Liver (tissue), 9 donors: ENCODE data around the gene MKI67. TPM values are rescaled to one million over a fixed set of nuclear protein-coding genes. Genes with fewer than 3 reads are reported as not detected.

Source experiments
- DNase-seq: peaks from one replicate; pipeline ENCODE4 v3.0.0-alpha.2; 2017; ENCODE audit warnings: low spot score
- H3K27ac ChIP-seq, 2 donors: one replicate each; pipeline ENCODE4 v1.7.0; 2013; ENCODE audit warnings: inconsistent platforms in 2 of 2, low read length in 2 of 2, control low read depth in 1 of 2, low read depth in 1 of 2, mild to moderate bottlenecking in 1 of 2
- H3K27me3 ChIP-seq, 4 donors: one replicate each; pipeline versions ENCODE4 v1.6.1 to v1.7.0; 2013; ENCODE audit warnings: low read length in 3 of 4, inconsistent platforms in 1 of 4, mild to moderate bottlenecking in 1 of 4, moderate library complexity in 1 of 4; ENCODE audit not compliant: control insufficient read depth in 4 of 4, insufficient read depth in 4 of 4
- H3K36me3 ChIP-seq, 4 donors: one replicate each; pipeline versions ENCODE4 v1.6.1 to v1.7.0; 2013; ENCODE audit warnings: low read length in 3 of 4, mild to moderate bottlenecking in 3 of 4, low read depth in 1 of 4, moderate library complexity in 1 of 4; ENCODE audit not compliant: control insufficient read depth in 4 of 4, insufficient read depth in 3 of 4
- H3K4me1 ChIP-seq, 4 donors: one replicate each; pipeline versions ENCODE4 v1.6.1 to v1.7.0; 2013; ENCODE audit warnings: low read length in 3 of 4, mild to moderate bottlenecking in 3 of 4, moderate library complexity in 1 of 4; ENCODE audit not compliant: control insufficient read depth in 4 of 4, insufficient read depth in 4 of 4
- H3K4me3 ChIP-seq, 3 donors: one replicate each; pipeline versions ENCODE4 v1.6.1 to v1.7.0; 2013; ENCODE audit warnings: low read length in 3 of 3, control low read depth in 1 of 3, low read depth in 1 of 3, mild to moderate bottlenecking in 1 of 3
- H3K9ac ChIP-seq, 2 donors: one replicate each; pipeline ENCODE4 v1.7.0; 2013; ENCODE audit warnings: low read length in 2 of 2, mild to moderate bottlenecking in 2 of 2, moderate library complexity in 2 of 2, control low read depth in 1 of 2, low read depth in 1 of 2
- H3K9me3 ChIP-seq, 4 donors: one replicate each; pipeline versions ENCODE4 v1.6.1 to v1.7.0; 2013; ENCODE audit warnings: low read length in 3 of 4; ENCODE audit not compliant: control insufficient read depth in 4 of 4
- CTCF ChIP-seq: fragments of 150-350 bp; IDR thresholded peaks from 2 replicates; pipeline ENCODE4 v1.5.1; 2017; ENCODE audit warnings: improper control_type of control experiment, low read depth, low read length; ENCODE audit not compliant: missing input control
- EGR1 ChIP-seq, 2 donors: IDR thresholded peaks; 2 replicates each; pipeline ENCODE4 v1.6.1; 2016 to 2018; ENCODE audit warnings: antibody characterized with exemption in 2 of 2, low read depth in 2 of 2
- FOXA1 ChIP-seq: IDR thresholded peaks from 2 replicates; pipeline ENCODE4 v1.6.1; 2016; ENCODE audit warnings: antibody characterized with exemption
- FOXA2 ChIP-seq: IDR thresholded peaks from 2 replicates; pipeline ENCODE4 v1.6.1; 2016; ENCODE audit warnings: antibody characterized with exemption
- GABPA ChIP-seq, 2 donors: IDR thresholded peaks in 1 of 2; conservative IDR thresholded peaks in 1 of 2; 2 replicates each; pipeline ENCODE4 v1.6.1; 2016; ENCODE audit warnings: antibody characterized with exemption in 2 of 2, mild to moderate bottlenecking in 1 of 2, moderate library complexity in 1 of 2
- HNF4A ChIP-seq, 2 donors: conservative IDR thresholded peaks; 2 replicates each; pipeline ENCODE4 v1.6.1; 2016; ENCODE audit warnings: antibody characterized with exemption in 2 of 2, mild to moderate bottlenecking in 2 of 2
- HNF4G ChIP-seq: IDR thresholded peaks from 2 replicates; pipeline ENCODE4 v1.6.1; 2016; ENCODE audit warnings: antibody characterized with exemption
- JUND ChIP-seq, 2 donors: IDR thresholded peaks; 2 replicates each; pipeline ENCODE4 v1.6.1; 2016; ENCODE audit warnings: antibody characterized with exemption in 2 of 2
- NR2F2 ChIP-seq: IDR thresholded peaks from 2 replicates; pipeline ENCODE4 v1.6.1; 2016; ENCODE audit warnings: antibody characterized with exemption
- RAD21 ChIP-seq, 2 donors: IDR thresholded peaks; 2 replicates each; pipeline ENCODE4 v1.6.1; 2016; ENCODE audit warnings: antibody characterized with exemption in 2 of 2, mild to moderate bottlenecking in 2 of 2
- RXRA ChIP-seq, 2 donors: IDR thresholded peaks; 2 replicates each; pipeline ENCODE4 v1.6.1; 2017 to 2018; ENCODE audit warnings: antibody characterized with exemption in 2 of 2, mild to moderate bottlenecking in 1 of 2
- SP1 ChIP-seq: IDR thresholded peaks from 2 replicates; pipeline ENCODE4 v1.6.1; 2018; ENCODE audit warnings: antibody characterized with exemption, mild to moderate bottlenecking
- TAF1 ChIP-seq: conservative IDR thresholded peaks from 2 replicates; pipeline ENCODE4 v1.6.1; 2016; ENCODE audit warnings: antibody characterized with exemption, mild to moderate bottlenecking
- YY1 ChIP-seq: IDR thresholded peaks from 2 replicates; pipeline ENCODE4 v1.6.1; 2016; ENCODE audit warnings: antibody characterized with exemption, mild to moderate bottlenecking
- WGBS: extraction: QIAGEN DNeasy Blood & Tissue Kit; methylation state at CpG from one replicate; pipeline ENCODE4 v1.1.7; 2013; 5-methylcytosine and 5-hydroxymethylcytosine counted together
- polyA plus RNA-seq, 2 donors: library from polyadenylated mRNA; stranded (reverse) in 1 of 2; unstranded in 1 of 2; fragments of 200-250 nt in 1 of 2; fragments of >200 nt in 1 of 2; fragmentation: Nextera tagmentation in 1 of 2; extraction: Ambion mirVana in 1 of 2; gene quantifications; one replicate each; pipeline versions ENCODE4 v1.2.1 to v1.2.3, GENCODE V29; 2013 to 2015
- total RNA-seq, 2 donors: library from RNA; depleted of rRNA; stranded (reverse); fragments of >200 nt; gene quantifications; one replicate each; pipeline ENCODE4 v1.2.3, GENCODE V29; 2014
- TF ChIP-seq, protein P1 (sequence below): IDR thresholded peaks from 2 replicates; pipeline ENCODE4 v1.6.1; 2016; ENCODE audit warnings: antibody characterized with exemption, mild to moderate bottlenecking
- TF ChIP-seq, protein P2 (sequence below): IDR thresholded peaks from 2 replicates; pipeline ENCODE4 v1.6.1; 2016; ENCODE audit warnings: antibody characterized with exemption
- TF ChIP-seq, protein P3 (sequence below): IDR thresholded peaks from 2 replicates; pipeline ENCODE4 v1.6.1; 2016; ENCODE audit warnings: antibody characterized with exemption
- donor health status: healthy.
- donor health status: healthy.
- donor health status: healthy.
- donor health status: healthy.
- donor health status: healthy.

MKI67 gene
- total and polyA plus RNA-seq, 4 donors = 0.25 to 54.5 (median 1.1) TPM

DNA sequence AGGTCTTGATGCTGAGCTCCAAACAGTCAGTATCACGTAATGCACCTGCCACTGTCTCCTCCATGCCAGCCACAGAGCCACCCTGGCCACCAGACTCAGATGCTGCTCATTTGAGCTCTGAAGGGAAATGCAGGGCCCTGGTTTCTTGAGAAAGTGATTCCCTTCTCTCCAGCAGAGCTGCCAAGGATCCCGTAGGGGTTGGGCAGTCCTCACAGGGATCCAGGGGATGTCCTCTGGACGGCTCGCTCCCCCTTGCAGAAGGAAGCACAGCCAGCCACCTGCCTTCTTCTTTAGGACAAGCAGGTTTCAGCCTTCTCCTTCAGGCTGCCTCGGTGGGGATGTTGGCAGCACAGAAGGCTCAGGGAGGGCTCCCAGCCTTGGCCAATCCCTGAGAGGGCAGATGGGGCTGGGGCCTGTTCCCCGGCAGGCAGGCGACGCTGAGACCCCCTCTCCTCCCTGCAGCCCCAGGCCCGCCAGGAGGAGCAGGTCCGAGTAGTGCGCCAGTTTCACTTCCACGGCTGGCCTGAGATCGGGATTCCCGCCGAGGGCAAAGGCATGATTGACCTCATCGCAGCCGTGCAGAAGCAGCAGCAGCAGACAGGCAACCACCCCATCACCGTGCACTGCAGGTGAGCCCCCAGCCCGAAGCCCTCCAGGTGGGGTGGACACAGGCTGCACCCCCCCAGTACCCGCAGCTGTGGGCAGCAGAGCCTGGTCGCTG lies 48.9 kb downstream of the MKI67 start (continued):
- TF ChIP-seq, protein P1, sequence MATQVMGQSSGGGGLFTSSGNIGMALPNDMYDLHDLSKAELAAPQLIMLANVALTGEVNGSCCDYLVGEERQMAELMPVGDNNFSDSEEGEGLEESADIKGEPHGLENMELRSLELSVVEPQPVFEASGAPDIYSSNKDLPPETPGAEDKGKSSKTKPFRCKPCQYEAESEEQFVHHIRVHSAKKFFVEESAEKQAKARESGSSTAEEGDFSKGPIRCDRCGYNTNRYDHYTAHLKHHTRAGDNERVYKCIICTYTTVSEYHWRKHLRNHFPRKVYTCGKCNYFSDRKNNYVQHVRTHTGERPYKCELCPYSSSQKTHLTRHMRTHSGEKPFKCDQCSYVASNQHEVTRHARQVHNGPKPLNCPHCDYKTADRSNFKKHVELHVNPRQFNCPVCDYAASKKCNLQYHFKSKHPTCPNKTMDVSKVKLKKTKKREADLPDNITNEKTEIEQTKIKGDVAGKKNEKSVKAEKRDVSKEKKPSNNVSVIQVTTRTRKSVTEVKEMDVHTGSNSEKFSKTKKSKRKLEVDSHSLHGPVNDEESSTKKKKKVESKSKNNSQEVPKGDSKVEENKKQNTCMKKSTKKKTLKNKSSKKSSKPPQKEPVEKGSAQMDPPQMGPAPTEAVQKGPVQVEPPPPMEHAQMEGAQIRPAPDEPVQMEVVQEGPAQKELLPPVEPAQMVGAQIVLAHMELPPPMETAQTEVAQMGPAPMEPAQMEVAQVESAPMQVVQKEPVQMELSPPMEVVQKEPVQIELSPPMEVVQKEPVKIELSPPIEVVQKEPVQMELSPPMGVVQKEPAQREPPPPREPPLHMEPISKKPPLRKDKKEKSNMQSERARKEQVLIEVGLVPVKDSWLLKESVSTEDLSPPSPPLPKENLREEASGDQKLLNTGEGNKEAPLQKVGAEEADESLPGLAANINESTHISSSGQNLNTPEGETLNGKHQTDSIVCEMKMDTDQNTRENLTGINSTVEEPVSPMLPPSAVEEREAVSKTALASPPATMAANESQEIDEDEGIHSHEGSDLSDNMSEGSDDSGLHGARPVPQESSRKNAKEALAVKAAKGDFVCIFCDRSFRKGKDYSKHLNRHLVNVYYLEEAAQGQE = no peak
- TF ChIP-seq CTCF = no peak
- TF ChIP-seq RXRA (IDR thresholded peaks at IDR 0.05) = no peak
- no peak for TF ChIP-seq JUND (IDR thresholded peaks at IDR 0.05)
- no peak for TF ChIP-seq RAD21 (IDR thresholded peaks at IDR 0.05)

DNA sequence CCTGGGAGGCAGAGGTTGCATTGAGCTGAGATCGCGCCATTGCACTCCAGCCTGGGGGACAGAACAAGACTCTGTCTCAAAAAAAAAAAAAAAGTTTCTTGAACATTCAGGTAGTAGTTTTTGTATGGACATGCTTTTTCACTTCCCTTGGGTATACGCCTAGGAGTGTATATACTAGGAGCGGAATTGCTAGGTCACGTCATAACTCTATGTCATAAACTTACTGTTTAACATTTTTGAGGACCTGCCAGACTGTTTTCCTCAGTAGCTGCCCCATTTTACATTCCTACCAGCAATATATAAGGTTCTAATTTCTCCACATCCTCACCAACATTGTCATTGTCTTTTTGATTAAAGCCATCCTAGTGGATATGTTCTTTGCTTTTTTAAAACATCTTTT lies 51.6 kb downstream of the MKI67 start:
- Histone ChIP-seq H3K36me3 (peaks cover 0 to 6% (median under 1%) of the 10 kb centered on the region in 4 donors), H3K27ac (no peak overlapping the region), H3K4me1 (no peaks in the 10 kb centered on the region), H3K9ac (no peak overlapping the region), H3K4me3 (no peak overlapping the region), H3K9me3 (no peaks in the 10 kb centered on the region), H3K27me3 (peaks cover 0 to 3% (median 0%) of the 10 kb centered on the region in 4 donors)
- no peak for DNase-seq
- WGBS = 97% methylated on average over 5 of the region's 5 CpGs
- TF ChIP-seq EGR1 (IDR thresholded peaks at IDR 0.05; ENCODE audit: low read depth in 2 of 2) (no peak), SP1 (no peak), GABPA (IDR thresholded peaks at IDR 0.05 in 1 of 2, conservative IDR thresholded peaks at IDR 0.05 in 1 of 2) (no peak), HNF4G (no peak), TAF1 (no peak), RXRA (IDR thresholded peaks at IDR 0.05) (no peak), FOXA2 (no peak), JUND (IDR thresholded peaks at IDR 0.05) (no peak)

DNA sequence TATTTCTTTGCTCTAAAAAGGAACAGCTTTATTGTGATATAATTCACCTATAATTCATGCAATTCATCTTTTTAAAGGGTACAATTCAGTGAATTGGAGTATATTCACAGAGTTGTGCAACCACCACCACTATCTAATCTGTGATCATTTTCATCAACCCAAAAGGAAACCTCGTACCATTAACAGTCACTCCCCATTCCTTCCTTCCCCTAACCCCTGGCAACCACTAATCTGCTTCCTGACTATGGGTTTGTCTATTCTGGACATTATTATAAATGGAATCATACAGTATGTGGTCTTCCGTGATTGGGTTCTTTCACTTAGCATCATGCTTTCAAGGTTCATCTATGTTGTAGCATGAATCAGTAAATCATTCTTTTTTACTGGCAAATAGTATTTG lies 52.3 kb downstream of the MKI67 start:
- Histone ChIP-seq H3K36me3 (peaks cover 0 to 4% (median under 1%) of the 10 kb centered on the region in 4 donors), H3K27me3 (peaks cover 0 to 2% (median 0%) of the 10 kb centered on the region in 4 donors), H3K4me1 (no peaks in the 10 kb centered on the region), H3K9me3 (no peaks in the 10 kb centered on the region), H3K9ac (no peak overlapping the region), H3K27ac (no peak overlapping the region), H3K4me3 (no peak overlapping the region)
- WGBS = 67% methylated on average over 2 of the region's 2 CpGs
- no peak for DNase-seq
- TF ChIP-seq, protein P2, sequence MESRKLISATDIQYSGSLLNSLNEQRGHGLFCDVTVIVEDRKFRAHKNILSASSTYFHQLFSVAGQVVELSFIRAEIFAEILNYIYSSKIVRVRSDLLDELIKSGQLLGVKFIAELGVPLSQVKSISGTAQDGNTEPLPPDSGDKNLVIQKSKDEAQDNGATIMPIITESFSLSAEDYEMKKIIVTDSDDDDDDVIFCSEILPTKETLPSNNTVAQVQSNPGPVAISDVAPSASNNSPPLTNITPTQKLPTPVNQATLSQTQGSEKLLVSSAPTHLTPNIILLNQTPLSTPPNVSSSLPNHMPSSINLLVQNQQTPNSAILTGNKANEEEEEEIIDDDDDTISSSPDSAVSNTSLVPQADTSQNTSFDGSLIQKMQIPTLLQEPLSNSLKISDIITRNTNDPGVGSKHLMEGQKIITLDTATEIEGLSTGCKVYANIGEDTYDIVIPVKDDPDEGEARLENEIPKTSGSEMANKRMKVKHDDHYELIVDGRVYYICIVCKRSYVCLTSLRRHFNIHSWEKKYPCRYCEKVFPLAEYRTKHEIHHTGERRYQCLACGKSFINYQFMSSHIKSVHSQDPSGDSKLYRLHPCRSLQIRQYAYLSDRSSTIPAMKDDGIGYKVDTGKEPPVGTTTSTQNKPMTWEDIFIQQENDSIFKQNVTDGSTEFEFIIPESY = no peak
- no peak for TF ChIP-seq GABPA (IDR thresholded peaks at IDR 0.05 in 1 of 2, conservative IDR thresholded peaks at IDR 0.05 in 1 of 2)
- no peak for TF ChIP-seq NR2F2
- TF ChIP-seq FOXA2 = no peak
- no peak for TF ChIP-seq SP1
- no peak for TF ChIP-seq TAF1
- TF ChIP-seq, protein P3, sequence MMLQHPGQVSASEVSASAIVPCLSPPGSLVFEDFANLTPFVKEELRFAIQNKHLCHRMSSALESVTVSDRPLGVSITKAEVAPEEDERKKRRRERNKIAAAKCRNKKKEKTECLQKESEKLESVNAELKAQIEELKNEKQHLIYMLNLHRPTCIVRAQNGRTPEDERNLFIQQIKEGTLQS = no peak
- TF ChIP-seq HNF4A (conservative IDR thresholded peaks at IDR 0.05) = no peak
- no peak for TF ChIP-seq CTCF
- no peak for TF ChIP-seq YY1
- TF ChIP-seq FOXA1 = no peak
